VCaP (cell line): ENCODE data around the gene CDC16.

Source experiments
- H3K27ac ChIP-seq: fragments of 450-650 bp; 2 replicates; pipeline ENCODE4 v1.5.1; 2017
- TF ChIP-seq, protein P1 (sequence below): fragments of 450-650 bp; conservative IDR thresholded peaks from 2 replicates; pipeline ENCODE4 v1.5.1; 2017; ENCODE audit warnings: mild to moderate bottlenecking, moderate library complexity

The CDC16 gene

DNA sequence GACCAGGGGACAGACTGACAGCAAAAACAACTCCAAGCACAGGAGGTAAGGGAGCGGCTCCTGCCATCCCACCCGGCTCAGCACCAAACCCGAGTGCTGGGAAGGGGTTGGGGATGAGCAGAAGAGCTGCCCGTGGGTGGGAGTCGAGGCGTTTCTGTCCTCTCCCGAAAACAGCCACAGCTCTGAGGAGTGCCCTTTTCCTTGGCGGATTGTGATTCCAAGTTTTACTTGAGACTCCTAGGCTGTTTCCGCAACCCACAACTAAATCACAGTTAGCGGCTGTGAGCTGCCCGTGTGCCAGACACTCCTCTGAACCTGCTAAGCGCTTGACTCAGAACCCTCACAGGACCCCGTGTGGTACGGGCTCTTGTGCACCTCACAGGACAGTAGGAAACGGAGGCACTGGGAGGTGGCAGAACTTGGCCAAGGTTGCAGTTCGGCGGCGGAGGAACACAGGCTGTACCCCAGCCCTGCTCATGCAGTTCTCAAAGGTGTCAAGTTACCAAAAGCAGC is 34.2 kb upstream of the CDC16 start:
- TF ChIP-seq, protein P1, sequence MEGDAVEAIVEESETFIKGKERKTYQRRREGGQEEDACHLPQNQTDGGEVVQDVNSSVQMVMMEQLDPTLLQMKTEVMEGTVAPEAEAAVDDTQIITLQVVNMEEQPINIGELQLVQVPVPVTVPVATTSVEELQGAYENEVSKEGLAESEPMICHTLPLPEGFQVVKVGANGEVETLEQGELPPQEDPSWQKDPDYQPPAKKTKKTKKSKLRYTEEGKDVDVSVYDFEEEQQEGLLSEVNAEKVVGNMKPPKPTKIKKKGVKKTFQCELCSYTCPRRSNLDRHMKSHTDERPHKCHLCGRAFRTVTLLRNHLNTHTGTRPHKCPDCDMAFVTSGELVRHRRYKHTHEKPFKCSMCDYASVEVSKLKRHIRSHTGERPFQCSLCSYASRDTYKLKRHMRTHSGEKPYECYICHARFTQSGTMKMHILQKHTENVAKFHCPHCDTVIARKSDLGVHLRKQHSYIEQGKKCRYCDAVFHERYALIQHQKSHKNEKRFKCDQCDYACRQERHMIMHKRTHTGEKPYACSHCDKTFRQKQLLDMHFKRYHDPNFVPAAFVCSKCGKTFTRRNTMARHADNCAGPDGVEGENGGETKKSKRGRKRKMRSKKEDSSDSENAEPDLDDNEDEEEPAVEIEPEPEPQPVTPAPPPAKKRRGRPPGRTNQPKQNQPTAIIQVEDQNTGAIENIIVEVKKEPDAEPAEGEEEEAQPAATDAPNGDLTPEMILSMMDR, result no peak
- no peak overlapping the region for H3K27ac ChIP-seq

DNA sequence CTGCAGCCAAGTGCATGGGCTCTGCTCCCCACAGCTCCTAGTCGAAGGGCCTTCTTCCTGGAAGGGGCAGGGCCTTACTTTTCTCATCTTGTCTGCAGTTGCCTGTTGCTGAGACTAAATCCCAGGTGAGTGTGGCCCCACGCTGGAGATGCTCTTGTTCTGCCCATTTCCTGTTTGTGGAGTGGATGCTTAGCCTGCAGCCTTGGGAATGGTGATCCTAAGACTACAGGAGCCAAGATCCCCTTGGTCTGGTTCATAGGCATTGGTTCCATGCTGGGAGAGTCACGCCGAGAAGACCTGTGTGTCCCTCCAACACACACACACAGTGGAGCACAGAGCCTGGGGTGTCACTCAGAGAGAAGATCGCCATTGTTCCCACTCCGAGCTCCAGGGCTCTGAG is 32.1 kb upstream of the CDC16 start:
- no peak overlapping the region for H3K27ac ChIP-seq
- TF ChIP-seq, protein P1, result no peak

DNA sequence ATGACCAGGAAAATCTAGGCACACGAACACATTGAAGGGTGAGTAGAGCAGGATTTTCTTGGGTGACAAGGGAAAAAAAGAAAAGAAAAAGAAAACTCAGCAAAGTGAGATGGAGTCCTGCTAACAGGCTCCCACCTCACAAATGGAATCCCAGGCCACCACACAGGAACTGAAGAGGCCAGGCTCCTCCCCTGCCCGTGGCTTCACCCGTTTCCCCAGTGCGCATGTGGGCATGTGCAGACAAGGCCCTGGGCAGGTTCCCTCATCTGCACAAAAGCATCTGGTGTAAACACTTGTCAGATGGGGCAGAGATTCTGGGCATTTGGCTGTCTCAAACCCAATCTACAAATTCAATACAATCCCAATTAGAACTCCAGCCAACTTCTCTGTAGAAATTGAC is 31.2 kb upstream of the CDC16 start:
- TF ChIP-seq, protein P1, result no peak
- H3K27ac ChIP-seq, result no peak overlapping the region

DNA sequence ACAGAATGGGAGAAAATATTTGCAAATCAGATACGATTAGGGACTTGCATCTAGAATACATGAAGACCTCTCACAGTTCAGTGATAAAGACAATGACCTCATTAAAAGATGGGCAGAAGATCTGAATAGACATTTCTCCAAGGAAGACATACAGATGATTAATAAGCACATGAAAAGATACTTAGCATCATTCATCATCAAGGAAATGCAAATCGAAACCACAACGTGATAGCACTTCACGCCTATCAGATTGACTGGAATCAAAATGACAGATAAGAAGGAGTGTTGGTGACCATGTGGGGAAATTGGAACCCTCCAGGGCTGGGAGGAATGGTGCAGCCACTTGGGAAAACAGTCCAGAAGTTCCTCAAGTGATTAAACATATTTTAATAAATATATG is 29.8 kb upstream of the CDC16 start:
- no peak overlapping the region for H3K27ac ChIP-seq
- TF ChIP-seq, protein P1, result no peak

DNA sequence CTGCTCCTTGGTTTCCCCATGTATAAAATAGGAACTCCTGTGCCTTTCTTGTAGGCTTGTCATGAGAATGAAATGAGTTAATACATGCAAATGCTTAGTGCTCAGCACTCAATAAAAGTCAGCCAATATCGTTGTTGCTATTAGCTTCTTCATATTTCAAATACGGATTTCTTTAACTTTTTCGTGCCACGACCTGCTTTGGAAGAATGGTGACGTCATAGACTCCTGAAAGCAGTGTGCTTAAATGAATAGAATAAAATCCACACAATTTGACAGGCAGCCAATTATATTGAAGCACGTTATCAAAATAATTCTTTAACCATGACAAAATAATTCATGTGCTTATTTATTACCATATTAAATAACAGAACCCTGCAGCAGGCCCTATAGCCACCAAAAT is 26.6 kb upstream of the CDC16 start:
- no peak overlapping the region for H3K27ac ChIP-seq
- TF ChIP-seq, protein P1, result no peak

DNA sequence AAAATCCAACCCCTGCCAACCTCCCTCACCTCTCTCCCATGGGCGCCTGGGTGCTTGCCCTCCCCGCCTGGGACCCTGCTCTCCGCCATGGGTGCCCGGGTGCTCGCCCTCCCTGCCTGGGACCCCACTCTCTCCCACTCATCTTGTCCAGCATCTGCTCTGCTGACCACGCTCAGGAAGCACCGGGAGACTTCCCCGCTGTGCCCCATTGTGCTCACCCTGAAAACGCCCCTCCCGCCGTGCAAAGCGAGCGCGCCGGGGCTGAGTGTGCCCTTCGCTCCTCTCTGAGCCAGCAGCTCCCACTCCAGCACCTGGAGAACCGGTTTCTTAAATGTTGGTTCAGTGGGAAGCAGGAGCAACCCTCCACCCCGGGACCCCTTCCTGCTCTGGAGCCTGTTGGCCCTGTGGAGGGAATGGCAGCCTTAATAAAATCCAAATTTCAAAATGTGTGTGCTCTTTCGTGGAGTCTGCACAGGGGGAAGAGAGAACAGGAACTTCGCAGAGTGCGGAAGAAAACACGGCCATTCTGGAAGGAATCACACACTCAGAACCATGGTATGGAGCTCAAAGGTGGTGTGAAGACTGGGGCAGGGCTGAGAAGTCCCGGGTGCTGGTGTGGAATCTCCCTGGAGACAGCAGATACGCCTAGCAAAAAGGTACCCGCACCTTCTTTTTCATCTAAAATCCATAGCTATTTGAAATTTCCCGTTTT is 23.1 kb upstream of the CDC16 start:
- no peak overlapping the region for H3K27ac ChIP-seq
- TF ChIP-seq, protein P1, result no peak

DNA sequence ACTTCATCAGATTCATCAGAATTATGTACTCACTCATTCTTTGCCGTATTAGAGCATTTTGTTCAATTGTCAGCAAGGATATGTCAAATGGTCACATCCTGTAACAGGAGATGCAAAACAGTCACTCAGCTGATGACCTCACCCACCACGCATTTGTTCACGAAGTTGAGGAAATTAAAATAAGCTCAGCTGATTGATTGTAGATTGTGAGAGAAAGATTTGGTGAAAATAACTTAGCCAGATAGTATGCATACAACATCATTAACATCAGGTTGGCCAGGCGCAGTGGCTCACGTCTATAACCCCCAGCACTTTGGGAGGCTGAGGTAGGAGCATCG is 22.6 kb upstream of the CDC16 start:
- H3K27ac ChIP-seq, result no peak overlapping the region
- TF ChIP-seq, protein P1, result no peak
